ENCODE data around the gene FAF1.
A peak's percentile ranks its signal among the peaks of the same experiment; 100 is the strongest.
"Not testable (repeated sequence)": the region's sequence is repeated elsewhere in the genome, so short reads cannot be mapped to it uniquely, and the experiment has no call there.

The FAF1 gene

DNA sequence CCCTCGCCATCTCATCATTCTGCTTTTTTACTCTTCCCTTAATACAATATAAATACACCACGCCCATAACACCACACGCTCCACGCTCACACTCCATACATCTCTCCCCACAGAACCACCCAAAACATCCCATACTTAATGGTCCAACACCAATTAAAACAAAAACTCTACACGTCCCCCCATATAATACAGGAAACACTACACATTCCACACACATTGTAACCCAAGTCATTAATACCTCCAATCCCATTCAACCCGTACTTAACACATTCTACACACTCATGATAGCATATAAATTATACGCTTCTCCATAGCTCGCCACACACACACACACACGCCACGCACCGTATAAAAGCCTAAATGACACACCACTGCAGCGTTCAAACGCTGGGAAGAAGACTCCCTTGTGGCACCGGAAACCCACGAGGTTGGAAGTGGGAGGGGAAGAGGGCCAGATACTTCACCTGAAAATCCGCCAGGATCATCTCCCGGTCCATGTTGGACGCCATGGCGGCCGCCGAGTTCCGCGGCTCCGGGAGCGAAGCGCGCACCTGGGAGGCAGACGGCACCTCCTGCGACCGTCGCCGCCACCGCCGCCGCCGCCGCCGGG is 659 bp downstream of the FAF1 start:
- ATAC-seq (replicated peaks) = peak; percentile 26 to 28
- Mint-ChIP-seq H3K27ac (peak overlapping the region; percentile 15), H3K4me1 (peaks cover 11 to 30% of the 10 kb centered on the region in 2 donors), H3K9me3 (no peaks in the 10 kb centered on the region), H3K36me3 (no peaks in the 10 kb centered on the region), H3K4me3 (peak overlapping the region; percentile 83 to 87), H3K27me3 (no peaks in the 10 kb centered on the region)
- no peak for DNase-seq

DNA sequence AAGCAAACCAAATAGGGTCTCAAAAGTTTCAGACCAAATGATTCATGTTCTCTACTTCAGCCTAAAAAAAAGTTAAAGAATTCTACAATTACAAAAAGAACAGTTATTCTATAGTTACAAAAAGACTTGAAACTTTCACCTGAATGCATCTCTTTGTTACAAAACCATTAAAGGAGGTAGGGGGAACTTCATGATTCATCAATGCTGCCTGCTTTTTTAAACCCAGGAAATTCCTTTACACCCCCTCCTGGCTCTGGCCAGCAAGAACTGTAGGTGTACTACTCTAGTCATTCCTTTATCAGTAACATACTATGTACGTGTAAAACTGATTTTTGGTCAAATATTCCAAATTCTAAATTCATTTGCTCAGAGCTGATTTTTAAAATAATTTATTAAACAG is 5.0 kb downstream of the FAF1 start:
- ATAC-seq (replicated peaks) (no peak), DNase-seq (no peak)
- Mint-ChIP-seq H3K9me3 (no peaks in the 10 kb centered on the region), H3K27ac (no peak overlapping the region), H3K4me1 (peaks cover 17 to 41% of the 10 kb centered on the region in 2 donors), H3K27me3 (no peaks in the 10 kb centered on the region), H3K4me3 (no peak overlapping the region), H3K36me3 (peaks cover 2 to 10% of the 10 kb centered on the region in 2 donors)

DNA sequence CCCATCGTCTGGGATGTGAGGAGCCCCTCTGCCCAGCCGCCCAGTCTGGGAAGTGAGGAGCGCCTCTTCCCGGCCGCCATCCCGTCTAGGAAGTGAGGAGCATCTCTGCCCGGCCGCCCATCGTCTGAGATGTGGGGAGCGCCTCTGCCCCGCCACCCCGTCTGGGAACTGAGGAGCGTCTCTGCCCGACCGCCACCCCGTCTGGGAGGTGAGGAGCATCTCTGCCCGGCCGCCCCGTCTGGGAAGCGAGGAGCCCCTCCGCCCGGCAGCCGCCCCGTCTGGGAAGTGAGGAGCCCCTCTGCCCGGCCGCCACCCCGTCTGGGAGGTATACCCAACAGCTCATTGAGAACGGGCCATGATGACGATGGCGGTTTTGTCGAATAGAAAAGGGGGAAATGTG is 7.5 kb downstream of the FAF1 start:
- DNase-seq; ATAC-seq (replicated peaks); H3K9me3 Mint-ChIP-seq; H3K27me3 Mint-ChIP-seq; H3K27ac Mint-ChIP-seq; H3K4me3 Mint-ChIP-seq: not testable (repeated sequence)
- H3K4me1 Mint-ChIP-seq = peaks cover 25 to 53% of the 10 kb centered on the region in 2 donors
- peaks cover 5 to 16% of the 10 kb centered on the region in 2 donors for H3K36me3 Mint-ChIP-seq

- no peak overlapping the region for H3K27ac Mint-ChIP-seq
- H3K36me3 Mint-ChIP-seq = peaks cover 5 to 16% of the 10 kb centered on the region in 2 donors
- no peaks in the 10 kb centered on the region for H3K9me3 Mint-ChIP-seq
- DNase-seq (no peak), ATAC-seq (replicated peaks) (no peak)
- H3K27me3 Mint-ChIP-seq = no peaks in the 10 kb centered on the region
- H3K4me3 Mint-ChIP-seq = no peak overlapping the region
- peaks cover 24 to 64% of the 10 kb centered on the region in 2 donors for H3K4me1 Mint-ChIP-seq
Measured at GRCh38 chr1:50950396-50950795, 9.7 kb downstream of the FAF1 start.

DNA sequence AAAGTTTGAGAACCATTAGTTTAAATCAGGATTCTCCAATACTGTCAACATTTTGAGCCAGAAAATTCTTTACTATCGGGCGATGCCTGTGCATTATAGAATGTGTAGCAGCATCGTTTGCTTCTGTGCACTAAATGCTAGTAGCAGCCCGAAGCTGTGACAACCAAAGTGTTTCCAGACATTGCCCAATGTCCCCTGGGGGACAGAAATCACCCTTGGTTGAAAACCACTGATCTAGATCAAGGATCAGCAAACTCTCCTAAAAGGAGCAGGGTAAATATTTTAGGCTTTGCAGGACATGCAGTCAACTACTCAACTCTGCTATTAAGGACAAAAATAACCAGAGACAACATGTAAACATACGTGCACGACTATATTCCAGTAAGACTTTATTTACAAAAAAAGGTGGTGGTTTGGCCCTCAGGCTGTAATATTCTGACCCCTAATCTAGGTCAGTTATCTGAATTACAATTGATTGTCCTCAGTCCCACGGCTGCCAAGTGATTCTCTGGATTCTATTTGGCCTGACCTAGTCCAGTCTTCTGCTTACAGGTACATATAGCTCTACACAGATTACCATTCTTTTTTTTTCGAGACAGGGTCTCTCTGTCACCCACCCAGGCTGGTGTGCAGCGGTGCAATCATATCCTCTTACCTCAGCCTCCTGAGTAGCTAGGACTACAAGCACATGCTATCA is 10.6 kb downstream of the FAF1 start:
- ATAC-seq (replicated peaks) (no peak), DNase-seq (no peak)
- H3K27me3 Mint-ChIP-seq = no peaks in the 10 kb centered on the region
- H3K4me1 Mint-ChIP-seq = peaks cover 26 to 62% of the 10 kb centered on the region in 2 donors
- no peak overlapping the region for H3K4me3 Mint-ChIP-seq
- H3K27ac Mint-ChIP-seq = no peak overlapping the region
- H3K9me3 Mint-ChIP-seq = no peaks in the 10 kb centered on the region
- H3K36me3 Mint-ChIP-seq = peaks cover 5 to 19% of the 10 kb centered on the region in 2 donors

DNA sequence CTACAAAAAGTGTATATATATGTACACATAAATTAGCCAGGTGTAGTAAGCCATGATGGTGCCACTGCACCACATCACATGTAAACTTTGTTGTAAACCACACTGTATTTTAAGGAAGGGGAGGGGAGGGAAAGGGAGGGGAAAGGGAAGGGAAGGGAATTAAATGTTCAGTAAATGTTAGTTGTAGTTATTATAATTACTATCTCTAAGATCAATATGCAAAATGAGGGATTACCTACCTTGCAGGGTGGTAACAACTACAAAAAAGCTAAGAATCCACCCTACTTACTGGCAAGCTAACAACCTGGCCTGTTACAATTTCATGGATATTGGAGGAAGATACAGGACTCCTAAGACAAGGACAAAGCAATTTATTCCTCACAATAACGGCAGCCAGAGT is 17.7 kb downstream of the FAF1 start:
- H3K4me3 Mint-ChIP-seq = no peak overlapping the region
- H3K27ac Mint-ChIP-seq = no peak overlapping the region
- no peaks in the 10 kb centered on the region for H3K27me3 Mint-ChIP-seq
- H3K4me1 Mint-ChIP-seq = peaks cover 8 to 29% of the 10 kb centered on the region in 2 donors
- peaks cover 0 to 14% of the 10 kb centered on the region in 2 donors for H3K36me3 Mint-ChIP-seq
- DNase-seq (no peak), ATAC-seq (replicated peaks) (no peak)
- H3K9me3 Mint-ChIP-seq = no peaks in the 10 kb centered on the region

- H3K27me3 Mint-ChIP-seq = no peaks in the 10 kb centered on the region
- peaks cover 0 to 14% of the 10 kb centered on the region in 2 donors for H3K36me3 Mint-ChIP-seq
- no peaks in the 10 kb centered on the region for H3K9me3 Mint-ChIP-seq
Measured at GRCh38 chr1:50940291-50940690, 19.8 kb downstream of the FAF1 start.

GRCh38 chr1:50936321-50936720 is 23.7 kb downstream of the FAF1 start:
- no peak for ATAC-seq (replicated peaks)
- peaks cover 24 to 27% of the 10 kb centered on the region in 2 donors for H3K4me1 Mint-ChIP-seq
- H3K9me3 Mint-ChIP-seq = peaks cover 9 to 12% of the 10 kb centered on the region in 2 donors

More at GRCh38 chr1:50940291-50940690, 19.8 kb downstream of the FAF1 start:
- no peak for ATAC-seq (replicated peaks)
- Mint-ChIP-seq H3K4me3 (no peak overlapping the region), H3K27ac (no peak overlapping the region), H3K4me1 (peaks cover 16 to 25% of the 10 kb centered on the region in 2 donors)
- DNase-seq = no peak

GRCh38 chr1:50935276-50935675 is 24.8 kb downstream of the FAF1 start:
- DNase-seq; H3K4me3 Mint-ChIP-seq; H3K27ac Mint-ChIP-seq; ATAC-seq (replicated peaks); H3K27me3 Mint-ChIP-seq: not testable (repeated sequence)
- peaks cover 23 to 31% of the 10 kb centered on the region in 2 donors for H3K36me3 Mint-ChIP-seq
- peaks cover 11 to 15% of the 10 kb centered on the region in 2 donors for H3K9me3 Mint-ChIP-seq
- peaks cover 28 to 37% of the 10 kb centered on the region in 2 donors for H3K4me1 Mint-ChIP-seq

More at GRCh38 chr1:50936321-50936720, 23.7 kb downstream of the FAF1 start:
- Mint-ChIP-seq H3K36me3 (peaks cover 20 to 31% of the 10 kb centered on the region in 2 donors), H3K4me3 (no peak overlapping the region), H3K27ac (no peak overlapping the region), H3K27me3 (no peaks in the 10 kb centered on the region)
- DNase-seq = no peak

GRCh38 chr1:50934838-50935237 is 25.2 kb downstream of the FAF1 start:
- DNase-seq (no peak), ATAC-seq (replicated peaks) (no peak)
- Mint-ChIP-seq H3K4me3 (no peak overlapping the region), H3K4me1 (peaks cover 32 to 41% of the 10 kb centered on the region in 2 donors), H3K27ac (no peak overlapping the region), H3K36me3 (peaks cover 23 to 31% of the 10 kb centered on the region in 2 donors), H3K27me3 (no peaks in the 10 kb centered on the region), H3K9me3 (peaks cover 11 to 15% of the 10 kb centered on the region in 2 donors)

DNA sequence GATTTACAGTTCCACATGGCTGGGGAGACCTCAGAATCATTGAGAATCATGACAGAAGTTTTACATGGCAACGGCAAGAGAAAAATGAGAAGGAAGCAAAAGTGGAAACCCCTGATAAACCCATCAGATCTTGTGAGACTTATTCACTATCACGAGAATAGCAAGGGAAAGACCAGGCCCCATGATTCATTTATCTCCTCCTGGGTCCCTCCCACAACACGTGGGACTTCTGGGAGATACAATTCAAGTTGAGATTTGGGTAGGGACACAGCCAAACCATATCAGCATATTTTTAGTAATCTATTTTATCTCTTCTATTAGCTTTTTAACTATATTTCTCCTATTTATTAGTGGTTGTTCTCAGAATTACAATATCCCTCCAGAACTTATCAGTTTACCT is 26.3 kb downstream of the FAF1 start:
- peaks cover 34 to 41% of the 10 kb centered on the region in 2 donors for H3K4me1 Mint-ChIP-seq

GRCh38 chr1:50932043-50932442 is 28.0 kb downstream of the FAF1 start:
- peaks cover 25 to 35% of the 10 kb centered on the region in 2 donors for H3K36me3 Mint-ChIP-seq
- H3K27ac Mint-ChIP-seq; H3K4me3 Mint-ChIP-seq; H3K27me3 Mint-ChIP-seq; ATAC-seq (replicated peaks); DNase-seq: not testable (repeated sequence)
- H3K9me3 Mint-ChIP-seq = peaks cover 11 to 15% of the 10 kb centered on the region in 2 donors
- H3K4me1 Mint-ChIP-seq = peaks cover 34 to 41% of the 10 kb centered on the region in 2 donors

More for the DNA sequence above, 26.3 kb downstream of the FAF1 start:
- not testable (repeated sequence) for H3K27me3 Mint-ChIP-seq; ATAC-seq (replicated peaks); H3K4me3 Mint-ChIP-seq; H3K27ac Mint-ChIP-seq; DNase-seq
- H3K9me3 Mint-ChIP-seq = peaks cover 11 to 15% of the 10 kb centered on the region in 2 donors
- H3K36me3 Mint-ChIP-seq = peaks cover 23 to 31% of the 10 kb centered on the region in 2 donors

GRCh38 chr1:50930965-50931737 is 28.9 kb downstream of the FAF1 start:
- H3K4me3 Mint-ChIP-seq = no peak overlapping the region
- peaks cover 11 to 15% of the 10 kb centered on the region in 2 donors for H3K9me3 Mint-ChIP-seq
- no peak for ATAC-seq (replicated peaks)
- peak overlapping the region; percentile 75 for H3K27ac Mint-ChIP-seq
- H3K27me3 Mint-ChIP-seq = no peaks in the 10 kb centered on the region
- peak; percentile 13 for DNase-seq
- H3K4me1 Mint-ChIP-seq = peaks cover 28 to 33% of the 10 kb centered on the region in 2 donors
- peaks cover 28 to 39% of the 10 kb centered on the region in 2 donors for H3K36me3 Mint-ChIP-seq

- no peak overlapping the region for H3K27ac Mint-ChIP-seq
- peaks cover 24 to 35% of the 10 kb centered on the region in 2 donors for H3K4me1 Mint-ChIP-seq
- ATAC-seq (replicated peaks) (peak; percentile 54 to 59), DNase-seq (no peak)
- no peak overlapping the region for H3K4me3 Mint-ChIP-seq
- H3K36me3 Mint-ChIP-seq = peaks cover 28 to 39% of the 10 kb centered on the region in 2 donors
- H3K9me3 Mint-ChIP-seq = peaks cover 11 to 15% of the 10 kb centered on the region in 2 donors
- no peaks in the 10 kb centered on the region for H3K27me3 Mint-ChIP-seq
Measured at GRCh38 chr1:50930193-50930592, 29.9 kb downstream of the FAF1 start.

Data from stimulated activated naive B cell treated with anti-CD40 and anti-IgM and Interleukin-4, amounts not matched to agents 10 μg/mL and 1 μg/mL and 100 μg/mL, for 72 hours (primary cell).